ENCODE results near the gene ANKLE1. TPM values are rescaled to one million over a fixed set of nuclear protein-coding genes. Genes with fewer than 3 reads are reported as not detected.

Gene ANKLE1
- total RNA-seq, 3 donors from 2014 or later = 0.96 to 1.6 (median 1.0) TPM

DNA sequence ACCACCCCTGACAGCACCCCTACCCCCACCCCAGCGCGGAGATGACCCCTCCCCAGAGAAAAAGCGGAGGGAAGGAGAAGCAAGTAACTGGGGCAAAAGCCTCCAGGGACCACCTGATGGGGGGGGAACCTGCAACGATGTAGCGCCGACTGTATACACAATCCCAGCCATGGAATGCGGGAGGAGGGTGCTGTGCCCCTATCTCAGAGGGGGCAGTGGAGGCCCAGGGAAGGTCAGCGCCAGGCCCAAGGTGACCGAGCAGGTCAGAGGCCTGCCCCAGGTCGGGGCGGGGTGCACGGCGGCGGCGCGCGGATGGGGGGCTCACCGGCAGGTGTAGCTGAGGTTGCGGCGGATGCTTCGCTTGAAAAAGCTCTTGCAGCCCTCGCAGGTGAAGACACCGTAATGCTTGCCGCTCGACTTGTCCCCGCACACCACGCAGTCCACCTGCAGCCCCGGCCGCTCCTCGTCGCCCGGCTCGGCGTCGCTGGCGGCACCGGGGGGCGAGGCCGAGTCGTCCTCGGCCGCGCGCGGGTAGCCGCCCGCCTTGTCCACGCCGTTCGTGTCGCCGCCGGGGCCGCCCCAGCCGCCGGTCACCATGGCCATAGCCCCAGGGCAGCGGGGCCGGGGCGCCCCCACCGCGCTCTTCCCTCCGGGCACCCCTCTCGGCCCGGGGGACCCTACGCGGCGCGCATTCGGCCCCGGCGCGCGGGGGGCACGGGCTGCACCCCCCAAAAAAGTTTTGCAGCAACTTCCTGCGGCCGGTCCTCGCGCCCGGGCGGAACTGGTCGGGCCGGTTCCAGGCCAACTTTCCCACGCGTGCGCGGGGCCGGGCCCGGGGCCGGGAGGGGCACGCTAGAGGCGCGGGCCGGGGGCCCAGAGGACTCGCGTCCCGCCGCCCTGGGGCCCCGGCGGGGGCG is 36.8 kb upstream of the ANKLE1 start:
- Histone ChIP-seq H3K4me1 (peaks cover 6 to 7% of the 10 kb centered on the region in 2 donors), H3K36me3 (no peaks in the 10 kb centered on the region), H3K27me3 (no peaks in the 10 kb centered on the region), H3K9me3 (no peaks in the 10 kb centered on the region), H3K4me3 (peak overlapping the region; percentile 72 to 86 (median 75)), H3K27ac (peak overlapping the region; percentile 62 to 97)
- peak in 1 of 2 donors; percentile 69 for DNase-seq (ENCODE audit: low spot score in 2 of 2)
- no peak for TF ChIP-seq POLR2AphosphoS5 (IDR thresholded peaks at IDR 0.05)
- no peak for TF ChIP-seq POLR2A (IDR thresholded peaks at IDR 0.05)
- no peak for TF ChIP-seq CTCF (IDR thresholded peaks at IDR 0.05)
- intact Hi-C loops (cut with DNase I; ENCODE audit: low total_unique reads) = no loop called here

DNA sequence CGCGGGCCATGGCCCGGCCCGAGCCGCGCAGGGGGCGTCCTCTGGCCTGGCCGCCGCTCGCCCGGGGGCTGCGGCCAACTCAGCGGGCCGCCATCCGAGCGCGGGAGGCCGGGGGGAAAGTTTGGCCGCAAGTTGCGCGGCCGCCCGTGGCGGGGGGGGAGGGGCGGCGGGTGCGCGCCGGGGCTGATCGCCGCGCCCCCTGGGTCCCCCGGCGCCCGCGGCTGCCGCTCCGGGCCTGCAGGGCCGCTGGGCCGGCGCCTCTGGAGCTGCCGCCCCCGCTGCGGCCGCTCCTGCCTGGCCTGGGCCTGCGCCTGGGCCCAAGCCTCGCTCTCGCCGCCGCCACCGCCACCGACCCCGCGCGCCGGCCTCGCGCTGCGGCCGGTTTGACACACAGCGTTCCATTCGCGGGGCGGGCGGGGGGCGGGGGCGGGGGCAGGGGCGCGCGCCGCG is 36.1 kb upstream of the ANKLE1 start, which contains the start of gene NR2F6:
Gene NR2F6, minus strand, starts transcription at position 385 of the 450 bp plus-strand sequence. CDS start 699 bp downstream, outside the sequence.
- Histone ChIP-seq H3K4me3 (peak within 1 kb of the TSS; percentile 72 to 86 (median 75)), H3K4me1 (peaks cover 6 to 7% of the 10 kb centered on the region in 2 donors), H3K27me3 (no peaks in the 10 kb centered on the region), H3K9me3 (no peaks in the 10 kb centered on the region), H3K36me3 (no peaks in the 10 kb centered on the region), H3K27ac (peak within 1 kb of the TSS; percentile 79 to 97)
- no peak for DNase-seq (ENCODE audit: low spot score in 2 of 2)
- intact Hi-C loops (cut with DNase I; ENCODE audit: low total_unique reads) = no loop called here
- no peak for TF ChIP-seq POLR2A (IDR thresholded peaks at IDR 0.05)
- peak in 1 of 3 donors; percentile 3 for TF ChIP-seq POLR2AphosphoS5 (IDR thresholded peaks at IDR 0.05)

GRCh38 chr19:17246681-17247425 is 34.8 kb upstream of the ANKLE1 start:
- no peak for DNase-seq (ENCODE audit: low spot score in 2 of 2)
- intact Hi-C loops (cut with DNase I; ENCODE audit: low total_unique reads) = no loop called here
- Histone ChIP-seq H3K27me3 (no peaks in the 10 kb centered on the region), H3K4me3 (peak overlapping the region; percentile 49 to 86 (median 75)), H3K4me1 (peaks cover 6 to 7% of the 10 kb centered on the region in 2 donors), H3K27ac (peak overlapping the region; percentile 79 to 97), H3K9me3 (no peaks in the 10 kb centered on the region), H3K36me3 (no peaks in the 10 kb centered on the region)
- TF ChIP-seq POLR2A (IDR thresholded peaks at IDR 0.05) (no peak), POLR2AphosphoS5 (IDR thresholded peaks at IDR 0.05) (no peak)

DNA sequence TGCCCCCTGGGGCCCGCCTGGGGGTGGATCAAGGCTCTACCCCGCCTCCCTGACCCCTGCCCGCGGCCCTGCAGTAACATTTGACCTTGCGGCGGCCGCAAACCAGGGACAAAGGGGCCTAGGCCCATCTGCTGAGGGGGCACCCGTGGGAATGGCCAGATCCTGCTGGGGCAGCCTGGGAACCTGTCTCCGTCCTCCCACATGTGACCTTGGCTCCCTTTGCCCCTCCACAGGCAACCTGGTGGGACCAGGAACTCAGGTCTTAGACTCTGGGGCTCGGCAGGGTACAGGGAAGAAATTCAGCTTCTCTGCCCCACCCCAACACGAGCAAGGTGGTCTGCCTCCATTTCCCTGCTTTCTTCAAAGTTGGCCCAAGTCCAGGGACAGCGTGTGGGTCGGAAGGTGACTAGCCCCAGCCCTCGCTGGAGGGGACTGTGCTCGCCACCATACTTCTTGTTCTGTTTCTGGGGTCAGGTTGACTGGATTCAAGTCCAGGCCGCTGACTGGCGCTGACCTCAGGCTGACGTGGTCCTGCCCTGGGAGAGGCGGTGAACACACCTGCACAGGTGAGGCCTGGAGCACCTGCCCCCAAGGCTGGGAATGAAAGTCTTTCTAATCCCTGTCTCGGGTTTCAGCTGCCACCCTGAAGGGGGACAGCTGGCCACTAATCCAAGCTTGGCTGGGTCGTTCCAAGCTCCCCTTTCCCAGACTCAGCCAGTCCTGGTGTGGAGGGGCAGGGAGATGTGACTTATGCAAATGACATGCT is 33.5 kb upstream of the ANKLE1 start:
- Histone ChIP-seq H3K4me3 (no peak overlapping the region), H3K27ac (no peak overlapping the region), H3K4me1 (peaks cover 6 to 7% of the 10 kb centered on the region in 2 donors), H3K36me3 (no peaks in the 10 kb centered on the region), H3K9me3 (no peaks in the 10 kb centered on the region), H3K27me3 (no peaks in the 10 kb centered on the region)
- no peak for TF ChIP-seq CTCF (IDR thresholded peaks at IDR 0.05)
- no peak for TF ChIP-seq POLR2A (IDR thresholded peaks at IDR 0.05)
- TF ChIP-seq POLR2AphosphoS5 (IDR thresholded peaks at IDR 0.05) = no peak
- DNase-seq (ENCODE audit: low spot score in 2 of 2) = no peak
- intact Hi-C loops (cut with DNase I; ENCODE audit: low total_unique reads) = no loop called here

DNA sequence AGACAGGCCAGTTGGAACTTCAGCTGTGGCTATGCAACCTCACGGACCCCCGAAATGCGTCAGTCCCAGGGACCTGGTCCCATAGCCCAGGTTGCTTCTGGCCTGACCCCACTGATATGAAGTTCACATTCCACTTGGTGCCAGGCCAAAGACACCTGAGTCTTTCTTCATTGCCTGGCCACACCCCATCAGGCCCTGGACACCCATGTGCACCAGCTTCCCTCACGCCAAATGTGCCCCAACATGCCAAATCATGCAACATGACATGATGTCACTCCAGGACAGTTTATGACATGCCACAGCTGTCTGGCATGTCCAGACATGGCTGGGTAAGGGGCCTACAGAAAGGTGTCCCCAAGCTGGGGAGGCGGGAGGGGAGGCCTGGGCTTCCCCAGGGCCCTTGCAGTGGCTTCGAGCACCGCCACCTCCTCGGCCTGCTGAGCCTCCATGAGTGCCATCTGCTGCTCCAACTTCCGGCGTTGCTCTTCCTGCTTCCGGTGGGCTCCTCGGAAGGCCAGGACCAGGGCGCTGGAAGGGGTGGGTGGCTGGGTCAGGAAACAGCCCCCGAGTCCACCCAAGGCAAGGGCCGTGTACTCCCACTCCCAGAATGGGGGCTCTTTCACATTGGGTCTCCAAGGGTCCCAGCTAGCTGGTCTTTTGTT is 31.7 kb upstream of the ANKLE1 start:
- H3K36me3 ChIP-seq = no peaks in the 10 kb centered on the region
- peaks cover 6 to 7% of the 10 kb centered on the region in 2 donors for H3K4me1 ChIP-seq
- no peak for TF ChIP-seq POLR2AphosphoS5 (IDR thresholded peaks at IDR 0.05)
- no peak for TF ChIP-seq POLR2A (IDR thresholded peaks at IDR 0.05)
- no peak for TF ChIP-seq CTCF (IDR thresholded peaks at IDR 0.05)
- no peak for DNase-seq (ENCODE audit: low spot score in 2 of 2)
- no peaks in the 10 kb centered on the region for H3K27me3 ChIP-seq
- intact Hi-C loops (cut with DNase I; ENCODE audit: low total_unique reads) = no loop called here
- H3K27ac ChIP-seq = no peak overlapping the region
- H3K9me3 ChIP-seq = no peaks in the 10 kb centered on the region
- H3K4me3 ChIP-seq = no peak overlapping the region
